Astrocyte of the hippocampus (primary cell): ENCODE data around the gene SARM1.
"Not testable (repeated sequence)": the region's sequence is repeated elsewhere in the genome, so short reads cannot be mapped to it uniquely, and the experiment has no call there.

Experiments
- DNase-seq: peaks from one replicate; pipeline ENCODE4 v3.0.0; 2011; ENCODE audit warnings: low read depth, low spot score

Gene SARM1

DNA sequence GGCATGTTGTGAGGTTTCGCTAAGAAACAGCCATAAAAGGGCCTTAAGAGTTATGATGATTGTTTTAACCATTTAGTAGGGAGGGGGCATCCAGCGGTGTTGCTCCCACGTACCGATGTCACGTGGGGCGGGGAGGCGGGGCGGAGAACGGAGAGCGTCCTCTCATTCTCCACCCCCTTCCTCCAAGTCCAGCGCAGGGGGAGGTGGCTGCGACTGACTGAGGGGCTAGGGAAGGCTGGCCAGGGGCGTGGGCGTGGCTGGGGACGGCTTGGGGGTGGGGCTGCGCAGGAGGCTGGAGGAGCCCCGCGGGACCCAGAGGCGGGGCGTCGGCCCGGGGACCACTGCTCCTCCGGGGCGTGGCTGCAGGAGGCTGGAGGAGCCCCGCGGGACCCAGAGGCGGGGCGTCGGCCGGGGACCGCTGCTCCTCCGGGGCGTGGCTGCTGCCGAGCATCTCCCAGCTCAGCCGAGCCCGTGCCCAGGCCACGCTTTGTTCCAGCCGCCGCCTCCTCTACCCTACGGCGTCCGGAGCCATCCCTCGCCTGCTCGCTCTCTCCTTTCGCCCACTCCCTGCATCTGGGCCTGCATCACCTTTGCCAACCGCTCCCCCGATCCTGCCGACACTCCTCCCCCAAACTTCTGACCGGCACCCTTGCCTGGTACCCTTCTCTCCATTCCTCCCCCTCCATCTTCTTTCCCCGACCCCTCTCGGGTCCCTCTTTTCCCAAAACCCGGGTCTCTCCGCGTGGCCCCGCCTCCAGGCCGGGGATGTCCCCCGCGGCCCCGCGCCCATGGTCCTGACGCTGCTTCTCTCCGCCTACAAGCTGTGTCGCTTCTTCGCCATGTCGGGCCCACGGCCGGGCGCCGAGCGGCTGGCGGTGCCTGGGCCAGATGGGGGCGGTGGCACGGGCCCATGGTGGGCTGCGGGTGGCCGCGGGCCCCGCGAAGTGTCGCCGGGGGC lies at the start of gene SARM1:
TSS of gene SARM1 (plus strand) at position 450 of the 958 bp plus-strand sequence. CDS start at position 789, 339 bp downstream.
- peak; percentile 96 for DNase-seq

DNA sequence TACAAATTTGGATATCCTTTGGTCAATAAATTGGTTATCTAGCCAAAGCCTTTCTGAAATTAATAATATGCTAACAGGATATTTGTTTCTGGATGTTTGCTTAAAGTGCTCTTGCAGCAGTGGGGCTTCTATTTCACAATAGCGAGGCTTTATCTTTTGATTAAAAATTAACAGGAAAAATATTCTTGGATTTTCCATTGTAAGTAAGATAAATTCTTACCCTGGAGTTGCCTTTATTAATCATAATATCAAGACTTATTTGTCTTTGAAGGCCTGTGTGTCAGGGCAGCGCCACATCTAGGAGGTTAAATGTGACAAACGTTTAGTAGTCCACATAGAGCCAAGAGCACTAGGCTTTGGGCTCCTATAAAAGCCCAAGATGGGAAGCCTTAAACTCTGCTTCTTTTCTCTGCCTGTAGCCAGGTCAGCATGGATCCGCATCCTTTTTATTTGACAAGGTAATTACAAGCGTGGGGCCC lies 47.2 kb upstream of the SARM1 start:
- DNase-seq, result no peak

DNA sequence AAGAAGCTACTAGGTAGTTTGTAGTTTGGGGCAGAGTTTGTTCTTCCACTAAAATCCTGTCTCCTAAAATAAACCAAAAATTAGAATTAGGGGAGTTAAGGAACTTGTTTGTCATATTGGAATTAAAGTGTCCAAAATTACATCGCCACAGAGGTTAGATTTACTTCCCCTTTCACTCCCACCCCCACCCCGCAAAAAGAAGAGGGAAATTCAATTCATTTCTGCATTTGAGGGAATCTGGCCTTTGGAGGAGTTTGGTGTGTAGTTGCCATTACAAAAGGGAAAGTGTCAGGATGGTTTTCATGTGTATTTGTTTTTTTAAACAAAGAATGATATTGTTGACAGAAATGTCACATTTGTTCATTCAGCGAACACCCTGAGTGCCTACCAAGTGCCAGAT lies 46.7 kb upstream of the SARM1 start:
- DNase-seq, result no peak

DNA sequence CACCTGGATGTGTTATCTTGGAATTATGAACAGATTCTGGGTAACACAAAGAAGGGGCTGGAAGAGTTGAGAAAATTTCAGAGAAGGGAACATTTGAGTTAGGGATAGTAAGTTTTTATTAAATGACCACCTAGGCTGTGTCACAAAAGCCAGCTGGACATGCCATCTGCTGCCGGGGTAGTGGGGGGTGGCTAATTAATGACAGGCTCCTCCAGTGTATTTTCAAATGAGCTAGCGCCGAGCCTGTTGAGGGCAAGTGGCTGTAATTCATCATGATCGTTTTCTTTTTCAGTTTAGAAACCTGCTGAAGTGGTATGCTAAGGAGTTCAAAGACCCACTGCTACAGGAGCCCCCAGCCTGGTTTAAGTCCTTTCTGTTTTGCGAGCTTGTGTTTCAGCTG lies 46.3 kb upstream of the SARM1 start:
- DNase-seq, result no peak

GRCh38 chr17:28326114-28326513 lies 45.4 kb upstream of the SARM1 start:
- DNase-seq, result no peak

GRCh38 chr17:28327031-28327607 lies 44.4 kb upstream of the SARM1 start:
- no peak for DNase-seq

DNA sequence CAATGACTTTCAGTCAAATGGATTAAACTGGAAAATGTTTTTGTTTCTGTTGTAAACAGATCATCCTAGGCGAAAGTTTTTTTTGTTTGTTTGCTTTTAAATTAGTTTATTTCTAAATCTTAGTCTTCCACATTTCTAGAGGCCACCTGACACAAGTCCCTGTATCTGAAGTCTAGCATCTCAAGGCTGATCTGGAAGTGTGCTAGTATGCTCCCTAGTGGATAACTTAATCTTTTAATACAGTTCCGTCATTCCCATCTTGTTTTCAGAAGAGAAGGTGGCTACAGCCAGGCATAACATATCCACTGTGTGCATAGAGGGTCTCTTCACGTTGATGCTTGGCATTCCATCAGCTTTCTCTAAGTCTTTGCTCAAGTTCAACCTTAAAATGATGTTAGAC lies 43.8 kb upstream of the SARM1 start:
- no peak for DNase-seq

GRCh38 chr17:28328325-28328724 lies 43.2 kb upstream of the SARM1 start:
- DNase-seq, result no peak

GRCh38 chr17:28330671-28331070 lies 40.8 kb upstream of the SARM1 start:
- no peak for DNase-seq

- no peak for DNase-seq
Observed at GRCh38 chr17:28331891-28332420, 39.5 kb upstream of the SARM1 start.

DNA sequence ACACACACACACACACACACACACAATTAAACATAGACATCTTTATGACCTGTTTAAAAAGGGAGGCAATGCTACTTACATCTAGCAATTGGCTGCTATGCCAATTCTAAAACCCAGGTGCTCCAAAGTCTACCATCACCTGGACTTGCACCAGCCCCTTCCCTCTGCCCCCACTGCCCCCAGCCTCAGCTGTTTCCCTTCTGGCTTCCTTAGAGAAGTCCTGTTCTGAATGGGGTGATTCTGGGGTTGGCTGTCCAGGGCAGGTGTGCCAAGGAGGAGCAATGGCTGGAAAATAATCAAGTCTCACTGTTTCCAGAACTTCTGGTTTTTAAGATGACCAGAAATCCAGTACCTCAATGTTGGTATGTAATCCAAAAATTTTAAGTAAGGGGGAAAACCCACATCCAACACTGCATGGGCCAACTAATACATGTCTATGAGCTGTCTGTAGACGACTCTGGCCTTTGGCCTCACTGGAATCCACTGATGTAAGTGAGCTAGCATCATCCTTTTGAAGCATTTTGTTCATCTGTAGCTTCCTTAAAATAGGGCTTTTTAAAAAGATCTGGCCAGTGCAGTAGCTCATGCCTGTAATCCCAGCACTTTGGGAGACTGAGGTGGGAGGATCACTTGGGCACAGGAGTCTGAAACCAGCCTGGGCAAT lies 38.3 kb upstream of the SARM1 start:
- DNase-seq, result no peak

DNA sequence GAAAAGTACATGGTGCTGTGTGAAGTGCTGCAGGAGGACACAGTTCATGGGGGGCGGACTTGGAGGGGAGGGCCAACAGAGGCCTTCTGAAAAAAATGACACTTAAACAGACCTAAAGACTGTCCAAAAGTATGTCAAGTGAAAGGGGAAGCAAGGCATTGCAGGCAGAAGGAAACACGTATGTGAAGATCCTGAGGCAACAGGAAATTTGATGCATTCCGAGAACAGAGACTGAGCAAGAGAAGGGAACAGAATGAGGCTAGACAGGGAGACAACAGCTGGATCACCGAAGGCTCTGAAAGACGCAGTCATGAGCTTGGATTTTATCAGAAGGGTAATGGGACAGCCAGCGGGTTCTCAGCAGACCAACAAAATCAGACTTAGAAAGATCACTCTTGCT lies 37.3 kb upstream of the SARM1 start:
- no peak for DNase-seq

DNA sequence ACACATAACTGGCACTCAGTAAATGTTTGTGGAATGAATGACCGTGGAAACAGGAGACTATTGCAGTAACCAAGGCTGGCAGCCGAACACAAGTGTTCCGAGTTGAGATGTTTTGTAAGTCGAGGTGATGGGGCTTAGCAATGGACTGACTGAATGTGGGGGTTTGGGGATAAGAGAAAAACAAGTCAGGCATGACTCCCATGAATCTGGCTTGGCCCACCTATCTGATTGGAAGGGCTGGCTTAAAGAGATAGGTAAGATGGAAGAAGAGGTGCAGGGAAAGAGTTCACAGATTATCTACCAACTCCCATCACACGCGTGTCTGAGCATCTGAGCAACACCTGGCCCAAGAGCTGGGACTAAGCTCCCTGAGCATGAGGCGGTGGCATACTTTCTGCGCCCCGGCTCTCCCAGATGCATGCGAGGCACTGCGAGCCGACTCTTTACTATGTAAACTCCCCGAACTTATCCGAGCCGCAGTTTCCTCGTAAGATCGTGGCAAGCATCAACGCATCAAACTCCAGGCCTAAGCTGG lies 36.8 kb upstream of the SARM1 start:
- DNase-seq, result peak; percentile 18

- peak; percentile 100 for DNase-seq
Observed at GRCh38 chr17:28335201-28335958, 36.1 kb upstream of the SARM1 start, which contains the start of the genes IFT20 and TNFAIP1. Gene IFT20, minus strand, starts transcription at chr17:28335472. Its CDS starts 3,487 bp downstream, at chr17:28331985. Gene TNFAIP1, plus strand, starts transcription at chr17:28335761. Its CDS starts 3,761 bp downstream, at chr17:28339522.

DNA sequence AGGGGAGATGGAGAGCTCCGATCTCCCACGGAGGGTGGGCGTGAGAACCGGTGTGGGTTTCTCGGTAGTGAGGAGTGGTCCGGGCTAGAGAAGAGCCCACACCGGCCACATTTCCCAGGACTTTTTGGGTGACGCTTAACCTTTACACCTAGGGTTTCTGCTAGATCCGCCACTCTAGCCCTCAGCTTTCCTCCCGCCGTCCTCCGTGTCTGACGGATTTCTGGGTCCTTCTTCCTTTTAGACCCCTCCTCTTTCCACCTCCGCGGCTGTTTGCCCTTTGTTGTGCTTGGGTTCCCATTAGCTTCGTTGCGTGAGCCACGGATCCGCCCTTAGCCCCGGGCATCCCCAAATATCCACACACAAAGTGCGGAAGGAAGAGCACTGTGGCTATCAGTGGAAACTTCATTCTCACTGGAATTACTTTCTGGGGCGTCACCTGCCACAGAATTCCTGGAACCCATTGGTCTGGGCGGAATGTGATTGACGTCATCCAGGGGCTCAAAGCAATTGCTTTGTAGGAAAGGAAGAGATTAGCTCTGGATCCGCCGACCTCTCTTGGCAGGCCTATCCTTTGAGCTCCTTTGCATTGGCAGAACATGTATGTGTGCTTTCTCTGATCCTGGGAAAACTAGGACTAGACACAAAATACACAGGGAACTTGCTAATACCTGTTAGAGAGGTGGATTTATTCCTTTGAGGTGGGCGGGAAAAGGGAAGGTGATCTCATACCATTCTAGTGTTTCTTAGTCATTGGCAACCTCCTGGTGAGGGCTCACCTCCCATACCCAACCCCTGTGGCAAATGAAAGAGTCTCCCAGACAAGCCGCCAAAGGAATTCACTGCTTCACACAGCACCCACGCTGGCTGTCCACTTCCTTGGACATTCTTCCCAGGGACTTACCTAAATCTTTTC lies 35.3 kb upstream of the SARM1 start:
- peak; percentile 97 for DNase-seq

DNA sequence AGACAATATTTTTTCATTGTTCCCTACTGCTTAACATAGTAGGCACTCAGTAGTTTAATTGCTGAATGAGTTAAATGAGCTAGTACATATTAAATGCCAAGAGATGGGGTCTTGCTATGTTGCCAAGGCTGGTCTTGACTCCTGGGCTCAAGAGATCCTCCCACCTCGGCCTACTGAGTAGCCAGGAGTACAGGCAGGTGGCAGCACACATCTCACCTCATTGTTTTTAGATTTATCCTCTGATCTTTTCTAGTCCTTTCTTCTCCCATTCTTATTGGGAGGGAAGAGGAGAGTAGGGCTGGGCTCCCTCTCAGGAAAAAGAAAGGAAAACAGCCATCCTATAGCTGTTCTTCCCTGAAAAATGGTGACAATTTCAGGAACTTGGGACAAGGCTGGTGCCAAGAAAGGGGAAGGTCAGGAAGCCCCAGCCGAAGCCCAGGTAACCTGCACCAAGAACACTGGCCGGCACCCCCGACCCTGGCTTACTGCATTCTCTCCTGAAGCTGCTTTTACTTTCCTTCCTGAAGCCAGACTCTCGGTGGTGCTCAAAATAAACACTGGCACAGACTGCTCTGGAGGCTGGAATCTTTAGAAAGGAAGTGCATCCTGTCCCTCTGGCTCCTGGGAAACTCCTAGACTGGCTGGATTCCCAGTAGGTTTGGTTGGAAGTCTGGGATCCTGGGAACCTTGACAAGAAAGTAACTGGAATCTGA lies 33.3 kb upstream of the SARM1 start:
- DNase-seq, result peak; percentile 75

DNA sequence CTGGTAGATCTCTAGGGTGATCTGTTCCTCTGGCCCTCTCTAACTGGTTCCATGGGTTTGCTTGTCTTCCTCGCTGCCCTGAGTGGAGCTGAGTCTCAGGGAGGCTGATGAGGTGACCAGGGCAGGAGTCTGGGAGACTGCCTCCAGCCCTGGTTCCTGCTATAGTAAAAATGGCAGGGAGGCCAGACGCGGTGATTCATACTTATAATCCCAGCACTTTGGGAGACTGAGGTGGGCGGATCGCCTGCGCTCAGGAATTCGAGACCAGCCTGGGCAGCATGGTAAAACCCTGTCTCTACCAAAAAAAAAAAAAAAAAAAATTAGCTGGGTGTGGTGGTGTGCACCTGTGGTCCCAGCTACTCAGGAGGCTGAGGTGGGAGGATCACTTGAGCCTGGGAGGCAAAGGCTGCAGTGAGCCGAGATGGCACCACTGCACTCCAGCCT lies 32.7 kb upstream of the SARM1 start:
- DNase-seq, result not testable (repeated sequence)

GRCh38 chr17:28339431-28339830 lies 32.1 kb upstream of the SARM1 start:
- no peak for DNase-seq

DNA sequence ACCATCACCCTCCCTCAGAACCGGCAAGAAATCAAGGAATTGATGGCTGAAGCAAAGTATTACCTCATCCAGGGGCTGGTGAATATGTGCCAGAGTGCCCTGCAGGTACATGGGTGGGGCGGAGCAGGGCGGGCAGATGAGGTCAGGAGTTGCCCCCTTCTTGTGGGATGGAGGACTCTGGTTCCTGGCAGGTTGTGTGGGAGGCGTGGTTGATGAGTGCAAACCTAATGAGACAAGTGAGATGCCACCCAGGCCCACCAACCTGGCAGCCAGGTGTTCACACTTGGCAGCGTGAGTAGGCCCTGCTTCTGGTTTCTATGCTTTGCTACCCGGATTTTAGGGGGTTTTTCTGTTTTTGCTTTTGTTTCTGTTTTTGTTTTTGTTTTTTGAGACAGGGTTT lies 31.1 kb upstream of the SARM1 start:
- DNase-seq, result no peak
